Common myeloid progenitor, CD34-positive (primary cell): ENCODE data around the gene C2orf69.
"Not testable (repeated sequence)": the region's sequence is repeated elsewhere in the genome, so short reads cannot be mapped to it uniquely, and the experiment has no call there.

Experiments used
- CTCF ChIA-PET: fragments of 350-600 bp; sonication (Branson Sonifier 250); formaldehyde crosslinking; loops from one replicate; lab custom pipeline; 2021; ENCODE audit warnings: antibody characterized with exemption; lab: Charles Lee
- POLR2A ChIA-PET: fragments of 350-600 bp; sonication (Branson Sonifier 250); formaldehyde crosslinking; loops from one replicate; lab custom pipeline; 2021; ENCODE audit warnings: antibody characterized with exemption; lab: Charles Lee
- DNase-seq, 3 donors: peaks; one replicate each; pipeline versions ENCODE4 v3.0.0 to v3.0.0-alpha.2; 2013
- H3K27ac ChIP-seq, 2 experiments: 1 replicate in 1 of 2; 2 replicates in 1 of 2; pipeline ENCODE4 v1.7.0; 2013; ENCODE audit warnings: inconsistent platforms in 2 of 2, low read length in 2 of 2, mild to moderate bottlenecking in 2 of 2, low read depth in 1 of 2, moderate library complexity in 1 of 2; ENCODE audit not compliant: severe bottlenecking in 2 of 2, insufficient read depth in 1 of 2, poor library complexity in 1 of 2
- H3K27me3 ChIP-seq, 5 experiments: replicated peaks in 2 of 5; 1 replicate in 3 of 5; 2 replicates in 2 of 5; pipeline versions ENCODE4 v1.6.1 to v1.7.0; 2013; ENCODE audit warnings: low read length in 4 of 5, mild to moderate bottlenecking in 2 of 5, moderate library complexity in 2 of 5, inconsistent platforms in 1 of 5; ENCODE audit not compliant: insufficient read depth in 5 of 5, control insufficient read depth in 4 of 5
- H3K36me3 ChIP-seq, 4 experiments: 1 replicate in 2 of 4; 2 replicates in 2 of 4; pipeline versions ENCODE4 v1.6.1 to v1.7.0; 2013; ENCODE audit warnings: low read length in 3 of 4, control low read depth in 1 of 4, mild to moderate bottlenecking in 1 of 4; ENCODE audit not compliant: control insufficient read depth in 4 of 4, insufficient read depth in 4 of 4
- H3K4me1 ChIP-seq, 4 experiments: 1 replicate in 3 of 4; 2 replicates in 1 of 4; pipeline versions ENCODE4 v1.6.1 to v1.7.1; 2013; ENCODE audit warnings: low read length in 3 of 4, mild to moderate bottlenecking in 3 of 4, control low read depth in 1 of 4, inconsistent platforms in 1 of 4, moderate library complexity in 1 of 4; ENCODE audit not compliant: control insufficient read depth in 4 of 4, insufficient read depth in 4 of 4; ENCODE audit errors: control extremely low read depth in 1 of 4
- H3K4me3 ChIP-seq, 7 experiments: 1 replicate in 4 of 7; 2 replicates in 3 of 7; pipeline versions ENCODE4 v1.5.1 to v1.7.0; 2013; ENCODE audit warnings: mild to moderate bottlenecking in 7 of 7, low read length in 6 of 7, moderate library complexity in 6 of 7, inconsistent platforms in 2 of 7, low read depth in 2 of 7, control low read depth in 1 of 7; ENCODE audit not compliant: insufficient read depth in 4 of 7, control insufficient read depth in 1 of 7; ENCODE audit errors: extremely low read depth in 1 of 7
- H3K9me3 ChIP-seq, 5 experiments: 1 replicate in 4 of 5; 2 replicates in 1 of 5; pipeline versions ENCODE4 v1.6.1 to v1.7.1; 2013; ENCODE audit warnings: low read length in 4 of 5, mild to moderate bottlenecking in 2 of 5, inconsistent platforms in 1 of 5, low read depth in 1 of 5, moderate library complexity in 1 of 5; ENCODE audit not compliant: control insufficient read depth in 4 of 5, insufficient read depth in 2 of 5; ENCODE audit errors: control extremely low read depth in 1 of 5
- WGBS: methylation state at CpG from one replicate; pipeline ENCODE4 v1.1.5; 2013; ENCODE audit not compliant: insufficient coverage; 5-methylcytosine and 5-hydroxymethylcytosine counted together

Gene C2orf69

DNA sequence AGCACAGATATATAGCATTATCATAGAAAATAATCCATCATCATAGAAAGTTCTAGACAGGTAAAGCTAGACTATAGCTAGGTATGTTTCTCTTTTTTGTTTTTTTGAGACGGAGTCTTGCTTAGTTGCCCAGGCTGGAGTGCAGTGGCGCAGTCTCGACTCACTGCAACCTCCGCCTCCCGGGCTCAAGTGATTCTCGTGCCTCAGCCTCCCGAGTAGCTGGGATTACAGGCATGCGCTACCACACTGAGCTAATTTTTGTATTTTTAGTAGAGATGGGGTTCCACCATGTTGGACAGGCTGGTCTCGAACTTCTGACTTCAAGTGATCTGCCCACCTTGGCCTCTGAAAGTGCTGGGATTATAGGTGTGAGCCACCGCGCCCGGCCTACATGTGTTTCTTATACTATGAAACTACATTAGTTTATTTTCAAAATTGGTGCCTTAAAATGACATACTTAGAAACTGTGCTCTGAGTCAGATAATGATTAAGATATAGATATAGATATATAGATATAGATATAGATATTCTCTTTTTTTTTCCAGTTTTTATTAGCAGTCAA is 1.5 kb downstream of the C2orf69 start:
- DNase-seq, H3K27me3 ChIP-seq, POLR2A ChIA-PET: not testable (repeated sequence)
- peak overlapping the region in 1 of 2 experiments; percentile 93 for H3K27ac ChIP-seq
- H3K9me3 ChIP-seq = peaks cover 0 to 16% (median 7%) of the 10 kb centered on the region in 5 experiments
- peaks cover 13 to 36% (median 31%) of the 10 kb centered on the region in 4 experiments for H3K4me1 ChIP-seq
- H3K36me3 ChIP-seq = peaks cover 5 to 19% (median 16%) of the 10 kb centered on the region in 4 experiments
- H3K4me3 ChIP-seq = peak overlapping the region in 5 of 7 experiments; percentile 88 to 98 (median 96)
- 97% methylated on average over 6 of the region's 12 CpGs for WGBS
- CTCF ChIA-PET = interaction anchor here (0.9 to 1.3 kb wide), 2 partner anchors 18 to 208 kb away, joined by 3 read pairs; no protein-coding TSS in a partner anchor

DNA sequence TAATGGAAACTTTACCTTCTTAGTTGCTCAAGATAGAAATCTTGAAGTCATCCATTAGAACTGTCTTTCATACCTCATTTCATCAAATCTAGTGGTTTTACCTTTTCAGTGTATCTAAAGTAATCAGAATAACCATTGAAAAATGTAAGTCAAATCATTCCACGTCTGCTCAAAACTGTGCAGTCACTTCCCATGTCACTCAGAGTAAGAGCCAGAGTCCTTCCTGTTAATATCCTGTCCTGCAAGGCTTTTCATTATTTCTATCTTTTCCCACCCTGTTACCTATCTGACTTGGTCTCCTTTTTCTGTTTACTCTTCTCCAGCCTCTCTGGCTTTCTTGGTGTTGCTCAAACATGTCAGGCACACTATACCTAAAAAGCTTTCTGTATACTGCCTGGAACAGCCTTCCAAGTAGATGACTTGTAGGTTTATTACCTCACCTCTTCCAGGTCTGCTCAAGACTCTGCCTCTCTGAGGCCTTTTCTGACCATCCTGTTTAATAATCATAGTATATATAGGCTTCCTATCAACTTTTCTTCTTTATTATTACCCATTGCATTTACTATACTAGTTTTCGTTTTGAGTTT is 3.4 kb downstream of the C2orf69 start:
- Histone ChIP-seq H3K4me3 (peak overlapping the region in 2 of 7 experiments; percentile 37 to 41), H3K36me3 (peaks cover 11 to 32% (median 26%) of the 10 kb centered on the region in 4 experiments), H3K27ac (peak overlapping the region in 1 of 2 experiments; percentile 41), H3K4me1 (peaks cover 13 to 36% (median 30%) of the 10 kb centered on the region in 4 experiments), H3K9me3 (peaks cover 0 to 16% (median 7%) of the 10 kb centered on the region in 5 experiments), H3K27me3 (no peaks in the 10 kb centered on the region)
- CTCF ChIA-PET = interaction anchor here (1.0 kb wide), 1 partner anchor 9 kb away, joined by 3 read pairs; no protein-coding TSS in a partner anchor
- peak in 2 of 3 donors; percentile 20 to 40 for DNase-seq
- WGBS = 50% methylated on average over 2 of the region's 2 CpGs
- POLR2A ChIA-PET = no interaction called here

DNA sequence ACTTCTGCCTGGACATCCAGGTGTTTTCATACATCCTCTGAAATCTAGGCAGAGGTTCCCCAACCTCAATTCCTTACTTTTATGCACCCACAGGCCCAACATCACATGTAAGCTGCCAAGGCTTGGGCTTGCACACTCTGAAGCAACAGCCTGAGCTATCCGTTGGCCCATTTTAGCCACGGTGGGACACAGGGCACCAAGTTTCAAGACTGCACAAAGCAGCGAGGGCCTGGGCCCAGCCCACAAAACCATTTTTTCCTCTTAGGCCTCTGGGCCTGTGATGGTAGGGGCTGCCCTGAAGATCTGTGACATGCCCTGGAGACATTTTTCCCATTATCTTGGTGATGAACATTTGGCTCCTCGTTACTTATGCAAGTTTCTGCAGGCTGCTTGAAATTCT is 5.9 kb downstream of the C2orf69 start:
- peaks cover 16 to 42% (median 30%) of the 10 kb centered on the region in 4 experiments for H3K36me3 ChIP-seq
- DNase-seq = no peak
- no peaks in the 10 kb centered on the region for H3K27me3 ChIP-seq
- peaks cover 0 to 16% (median 7%) of the 10 kb centered on the region in 5 experiments for H3K9me3 ChIP-seq
- ChIA-PET CTCF (no interaction called here), POLR2A (no interaction called here)
- H3K4me1 ChIP-seq = peaks cover 12 to 24% (median 20%) of the 10 kb centered on the region in 4 experiments
- no peak overlapping the region for H3K4me3 ChIP-seq
- whole genome bisulfite sequencing = 100% methylated on average over 4 of the region's 4 CpGs
- H3K27ac ChIP-seq = no peak overlapping the region

DNA sequence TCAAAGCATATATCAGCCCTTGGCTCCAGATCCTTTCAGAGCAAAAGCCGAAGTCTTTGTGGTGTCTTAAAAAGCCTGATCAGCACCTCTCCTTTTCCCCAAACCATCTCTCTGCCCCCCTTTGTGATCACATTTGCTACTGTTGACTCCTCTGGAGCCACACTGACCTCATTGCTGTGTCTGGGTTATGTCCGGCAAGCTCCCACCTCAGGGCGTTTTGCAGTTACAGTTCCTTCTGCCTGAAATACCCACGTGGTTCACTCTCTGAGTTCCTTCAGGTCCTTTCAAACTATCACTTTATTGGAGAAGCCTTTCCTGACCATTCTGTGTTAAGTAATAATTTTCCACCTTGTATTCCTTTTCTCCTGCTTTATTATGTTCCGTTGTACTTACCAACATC is 11.8 kb downstream of the C2orf69 start:
- Histone ChIP-seq H3K4me1 (no peaks in the 10 kb centered on the region), H3K4me3 (no peak overlapping the region), H3K27ac (no peak overlapping the region), H3K9me3 (peaks cover 0 to 1% (median 0%) of the 10 kb centered on the region in 5 experiments), H3K27me3 (no peaks in the 10 kb centered on the region), H3K36me3 (peaks cover 10 to 40% (median 23%) of the 10 kb centered on the region in 4 experiments)
- ChIA-PET CTCF (interaction anchor here (1.1 to 1.6 kb wide), 2 partner anchors 18 to 218 kb away, joined by 3 to 4 read pairs; no protein-coding TSS in a partner anchor), POLR2A (no interaction called here)
- DNase-seq = no peak
- WGBS = 89% methylated on average over 3 of the region's 5 CpGs

DNA sequence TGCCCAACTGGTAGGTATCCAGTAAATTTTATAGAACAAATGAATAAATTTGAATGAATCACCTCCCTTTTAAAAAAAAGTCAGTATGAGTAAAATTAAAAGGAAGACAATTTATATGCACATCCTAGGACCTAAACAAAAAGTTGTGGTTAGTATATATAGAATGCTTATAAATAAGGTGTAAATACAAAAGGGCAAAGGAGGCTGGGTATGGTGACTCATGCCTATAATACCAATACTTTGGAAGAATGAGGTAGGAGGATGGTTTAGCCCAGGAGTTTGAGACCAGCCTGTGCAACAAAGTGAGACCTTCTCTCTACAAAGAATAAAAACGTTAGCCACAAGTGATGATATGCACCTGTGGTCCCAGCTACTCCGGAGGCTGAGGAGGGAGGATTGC is 12.8 kb downstream of the C2orf69 start:
- DNase-seq = no peak
- Histone ChIP-seq H3K36me3 (peaks cover 5 to 33% (median 20%) of the 10 kb centered on the region in 4 experiments), H3K27me3 (no peaks in the 10 kb centered on the region), H3K9me3 (no peaks in the 10 kb centered on the region), H3K4me1 (no peaks in the 10 kb centered on the region), H3K4me3 (no peak overlapping the region), H3K27ac (no peak overlapping the region)
- 90% methylated on average over 2 of the region's 2 CpGs for WGBS
- POLR2A ChIA-PET = no interaction called here
- CTCF ChIA-PET = interaction anchor here (0.8 to 1.6 kb wide), 3 partner anchors 17 to 219 kb away, joined by 3 to 4 read pairs (median 3); no protein-coding TSS in a partner anchor

DNA sequence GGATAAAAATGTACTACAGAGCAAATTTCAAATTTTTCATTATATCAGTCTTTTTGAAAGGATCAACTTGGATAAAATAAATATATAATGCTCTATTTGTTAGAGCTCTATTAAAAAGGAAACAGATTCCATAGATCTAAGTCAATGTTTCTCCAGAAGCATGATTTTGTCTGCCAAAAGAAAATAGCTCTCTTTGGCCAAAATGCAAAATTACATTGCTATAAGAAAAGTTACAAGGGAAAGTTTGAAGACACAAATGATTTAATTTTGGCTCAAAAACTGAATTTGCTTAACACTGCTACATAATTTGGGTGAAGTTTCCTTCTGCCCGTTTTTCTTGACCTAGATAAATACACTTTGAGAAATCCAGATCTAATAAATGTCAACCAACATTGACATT is 15.7 kb downstream of the C2orf69 start:
- Histone ChIP-seq H3K36me3 (peaks cover 3 to 37% (median 19%) of the 10 kb centered on the region in 4 experiments), H3K9me3 (no peaks in the 10 kb centered on the region), H3K27ac (no peak overlapping the region), H3K4me1 (no peaks in the 10 kb centered on the region), H3K4me3 (no peak overlapping the region), H3K27me3 (no peaks in the 10 kb centered on the region)
- ChIA-PET POLR2A (no interaction called here), CTCF (interaction anchor here (0.9 to 1.5 kb wide), 4 partner anchors 10 to 26 kb away, joined by 3 to 5 read pairs (median 3); no protein-coding TSS in a partner anchor)
- DNase-seq = no peak
- no CpG with 5 or more reads among the region's 1 CpG for WGBS

DNA sequence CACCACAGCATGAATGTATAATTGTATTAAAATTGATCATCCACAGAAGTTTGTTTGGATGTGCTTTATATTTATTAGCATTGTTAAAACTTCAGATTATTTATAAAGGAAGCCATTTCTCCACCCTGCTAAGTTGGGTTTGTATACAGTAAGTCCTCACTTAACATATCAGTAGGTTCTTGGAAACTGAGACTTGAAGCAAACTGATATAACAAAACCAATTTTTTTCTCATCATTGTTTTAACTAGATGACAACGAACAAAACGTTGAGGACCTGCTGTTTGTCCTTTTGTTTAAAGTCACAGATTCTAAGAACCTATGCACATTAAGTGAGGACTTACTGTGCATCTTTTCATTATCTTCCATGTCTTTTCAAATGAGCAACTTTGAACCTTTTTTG is 17.1 kb downstream of the C2orf69 start:
- H3K4me1 ChIP-seq = no peaks in the 10 kb centered on the region
- no peaks in the 10 kb centered on the region for H3K9me3 ChIP-seq
- CTCF ChIA-PET = interaction anchor here (0.6 to 0.9 kb wide), 2 partner anchors 12 to 35 kb away, joined by 3 read pairs; no protein-coding TSS in a partner anchor
- no peaks in the 10 kb centered on the region for H3K27me3 ChIP-seq
- no peak overlapping the region for H3K27ac ChIP-seq
- DNase-seq = no peak
- peaks cover 13 to 49% (median 26%) of the 10 kb centered on the region in 4 experiments for H3K36me3 ChIP-seq
- POLR2A ChIA-PET = no interaction called here
- H3K4me3 ChIP-seq = no peak overlapping the region
- 61% methylated on average over 2 of the region's 2 CpGs for WGBS
